Stimulated activated CD8-positive, alpha-beta memory T cell treated with anti-CD3 and anti-CD28 coated beads, Interleukin-4, amount 100 ng/mL, for 24 hours (primary cell): ENCODE data around the gene SHANK1.
"Not testable (repeated sequence)": the region's sequence is repeated elsewhere in the genome, so short reads cannot be mapped to it uniquely, and the experiment has no call there.

Source experiments
- DNase-seq: peaks from one replicate; pipeline ENCODE4 v3.0.0-alpha.2; 2020; ENCODE audit warnings: low read depth

Gene SHANK1

DNA sequence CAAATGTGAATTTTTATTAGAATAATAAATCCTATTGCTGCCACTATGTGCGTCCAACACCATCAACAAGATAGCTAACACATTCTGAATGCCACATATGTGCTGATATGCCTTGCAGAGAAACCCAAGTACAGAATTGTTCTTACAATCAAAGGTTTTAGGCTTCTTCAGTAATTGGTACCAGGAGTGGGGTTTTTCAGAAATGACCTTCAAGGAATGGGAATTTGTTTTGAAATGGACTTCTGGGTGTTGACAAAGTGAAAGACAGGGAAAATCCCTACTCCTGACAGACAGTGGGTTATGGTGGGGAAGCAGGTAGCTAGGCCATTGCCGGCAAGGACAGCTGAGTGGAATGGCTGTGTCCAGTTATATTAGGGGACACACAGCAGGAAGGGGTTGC lies 85.6 kb downstream of the SHANK1 start:
- no peak for DNase-seq

DNA sequence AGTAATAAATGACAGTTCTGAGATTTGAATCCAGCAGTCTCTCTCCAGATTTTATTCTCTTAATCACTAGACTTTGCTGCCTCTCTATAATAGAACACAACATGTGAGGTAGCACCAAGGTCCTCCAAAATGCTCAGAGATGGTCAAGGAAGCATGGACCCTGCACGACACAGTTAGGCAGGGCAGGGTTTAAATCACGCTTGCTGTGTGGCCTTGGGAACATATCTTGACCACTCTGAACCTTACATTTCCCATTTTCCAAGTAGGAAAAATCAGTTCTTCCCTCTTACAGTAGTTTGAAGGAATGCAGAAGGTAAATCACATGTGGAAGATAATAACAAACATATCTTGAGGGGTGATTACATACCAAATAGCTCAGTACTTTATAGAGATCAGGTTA lies 86.2 kb downstream of the SHANK1 start:
- no peak for DNase-seq

DNA sequence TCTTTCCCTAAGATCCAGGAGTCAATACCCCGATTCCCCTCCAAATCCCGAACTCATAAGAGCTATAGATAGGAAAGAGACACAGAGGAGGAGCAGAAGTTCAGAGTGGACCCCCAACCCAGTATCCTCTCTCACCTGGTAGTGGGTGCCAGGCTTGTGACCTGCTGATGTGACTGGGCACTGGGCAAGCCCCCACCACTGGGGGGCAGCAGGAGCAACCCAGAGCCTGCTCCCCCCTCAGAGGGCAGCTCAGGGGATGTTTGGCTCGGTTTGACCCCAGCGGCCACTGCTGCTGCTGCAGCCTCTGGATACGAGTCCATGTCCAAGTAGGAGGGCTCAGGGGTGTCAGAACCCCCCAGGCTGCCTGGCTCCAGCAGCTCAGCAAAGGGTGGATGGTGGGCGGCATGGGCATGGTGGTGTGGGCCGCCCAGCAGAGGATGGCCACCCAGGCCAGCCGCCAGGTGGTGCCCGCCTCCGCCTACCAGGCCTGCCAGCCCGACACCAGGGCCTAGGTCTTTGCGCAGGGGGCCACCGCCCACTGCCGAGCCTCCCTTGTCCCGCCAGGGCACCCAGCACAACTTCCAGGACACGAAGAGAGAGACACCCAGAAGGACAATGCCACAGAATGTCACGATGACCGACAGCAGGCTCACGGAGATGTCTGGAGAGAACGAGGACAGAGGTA lies 87.3 kb downstream of the SHANK1 start:
- no peak for DNase-seq

DNA sequence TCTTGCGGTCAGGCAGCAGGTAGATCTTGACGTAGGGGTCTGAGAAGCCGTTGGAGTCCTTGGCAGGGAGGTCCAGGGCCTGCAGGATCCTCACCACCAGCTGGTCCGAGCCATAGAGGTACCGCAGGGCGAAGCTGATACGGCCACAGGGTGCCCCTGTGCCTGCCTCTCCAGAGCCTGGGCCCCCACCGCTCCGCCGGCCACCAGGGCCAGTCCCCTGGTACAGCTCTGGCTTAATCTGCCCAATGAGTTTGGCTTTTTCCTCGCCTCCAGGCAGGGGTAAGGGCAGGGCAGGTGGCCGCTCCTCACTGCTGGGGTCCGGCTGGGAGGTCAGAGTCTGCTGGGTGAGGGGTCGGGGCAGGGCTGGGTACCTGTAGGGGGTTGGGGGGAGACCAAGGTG lies 89.8 kb downstream of the SHANK1 start:
- no peak for DNase-seq

DNA sequence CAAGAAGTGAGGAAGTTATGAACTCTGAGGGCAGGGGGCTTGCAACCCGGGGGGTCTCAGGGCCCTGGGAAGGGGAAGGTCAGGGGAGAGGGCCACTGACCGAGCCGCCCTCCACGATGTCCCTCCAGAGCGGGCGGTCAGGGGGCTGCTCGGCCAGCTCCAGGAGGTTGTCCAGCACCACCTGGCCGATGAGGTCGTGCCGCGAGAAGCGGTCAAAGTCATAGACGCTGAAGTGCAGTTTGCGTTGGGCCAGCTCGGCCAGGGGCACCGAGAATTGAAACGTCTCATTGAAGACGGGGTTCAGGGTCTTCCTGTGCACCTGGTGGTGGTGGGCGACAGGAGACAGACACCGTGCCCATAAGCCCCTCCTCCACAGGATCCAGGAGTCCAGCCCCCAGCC lies 90.4 kb downstream of the SHANK1 start:
- no peak for DNase-seq

DNA sequence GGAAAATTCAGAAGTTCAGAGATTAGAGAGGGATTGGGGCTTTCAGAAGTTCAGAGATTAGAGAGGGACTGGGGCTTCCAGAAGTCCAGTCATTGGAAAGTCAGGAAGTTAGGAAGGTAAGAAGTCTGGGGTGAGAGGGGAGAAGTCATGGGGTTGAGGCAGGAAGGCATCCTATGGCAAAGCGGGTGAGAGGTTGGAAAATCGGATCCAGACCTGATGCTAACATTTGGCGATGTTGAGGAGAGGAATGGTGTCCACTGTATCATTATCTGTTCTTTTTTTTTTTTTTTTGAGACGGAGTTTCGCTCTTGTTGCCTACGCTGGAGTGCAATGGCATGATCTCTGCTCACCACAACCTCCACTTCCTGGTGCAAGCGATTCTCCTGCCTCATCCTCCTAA lies 91.1 kb downstream of the SHANK1 start:
- DNase-seq: no peak

DNA sequence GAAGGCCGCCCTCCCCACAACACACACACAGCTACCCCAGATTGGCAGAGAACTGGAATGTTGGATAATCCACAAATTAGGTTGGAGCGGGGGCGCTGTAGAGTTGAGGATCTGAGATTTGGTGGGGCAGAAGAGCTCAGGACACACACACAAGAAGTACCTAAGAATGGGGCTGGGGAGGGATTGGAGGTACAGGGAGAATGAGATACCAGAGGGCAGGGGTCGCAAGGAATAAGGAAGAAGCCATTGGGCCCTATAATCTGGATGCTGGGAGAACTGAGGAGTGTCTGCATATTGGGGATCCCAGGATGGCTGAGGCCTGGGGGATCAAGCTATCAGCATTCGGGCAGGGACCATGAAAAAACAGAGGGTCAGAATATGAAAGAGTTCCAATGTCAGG lies 91.5 kb downstream of the SHANK1 start:
- DNase-seq: no peak

DNA sequence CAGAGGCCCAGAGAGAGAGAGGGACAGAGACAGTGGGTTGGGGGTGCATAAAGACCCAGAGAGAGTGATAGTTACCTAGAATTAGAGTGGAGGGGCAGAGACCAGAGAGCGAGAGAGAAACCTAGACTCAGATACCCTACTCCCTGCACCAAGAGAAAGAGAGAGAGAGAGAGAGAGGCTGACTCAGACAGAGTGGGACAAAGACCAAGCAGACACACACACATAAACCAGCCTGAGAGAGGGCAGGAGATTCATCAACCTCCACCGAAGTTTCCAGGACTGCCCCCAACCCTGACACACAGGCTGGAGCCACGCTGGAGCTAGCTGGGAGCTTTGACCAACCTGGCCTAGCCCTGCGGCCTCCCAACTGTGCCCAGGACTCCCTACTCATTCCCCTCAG lies 92.8 kb downstream of the SHANK1 start:
- DNase-seq: no peak

DNA sequence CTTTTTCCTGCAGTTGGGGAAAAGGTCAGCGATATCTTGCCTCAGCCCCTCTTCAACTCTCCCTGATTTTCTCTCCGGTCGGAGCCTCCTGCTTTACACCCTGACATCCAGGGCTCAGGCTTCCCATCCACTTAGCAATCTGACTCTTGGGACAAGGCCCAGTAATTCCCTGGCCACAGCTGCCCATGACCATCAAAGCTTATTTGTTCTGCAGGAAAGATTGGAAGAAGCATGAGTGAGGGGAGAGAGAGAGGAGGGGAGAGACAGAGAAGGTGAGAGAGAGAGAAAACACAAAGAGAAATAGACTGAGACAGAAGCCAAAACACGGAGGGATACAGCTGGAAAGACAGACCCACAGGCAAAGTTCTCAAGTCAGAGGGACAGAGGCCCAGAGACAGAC lies 93.6 kb downstream of the SHANK1 start:
- DNase-seq: no peak

DNA sequence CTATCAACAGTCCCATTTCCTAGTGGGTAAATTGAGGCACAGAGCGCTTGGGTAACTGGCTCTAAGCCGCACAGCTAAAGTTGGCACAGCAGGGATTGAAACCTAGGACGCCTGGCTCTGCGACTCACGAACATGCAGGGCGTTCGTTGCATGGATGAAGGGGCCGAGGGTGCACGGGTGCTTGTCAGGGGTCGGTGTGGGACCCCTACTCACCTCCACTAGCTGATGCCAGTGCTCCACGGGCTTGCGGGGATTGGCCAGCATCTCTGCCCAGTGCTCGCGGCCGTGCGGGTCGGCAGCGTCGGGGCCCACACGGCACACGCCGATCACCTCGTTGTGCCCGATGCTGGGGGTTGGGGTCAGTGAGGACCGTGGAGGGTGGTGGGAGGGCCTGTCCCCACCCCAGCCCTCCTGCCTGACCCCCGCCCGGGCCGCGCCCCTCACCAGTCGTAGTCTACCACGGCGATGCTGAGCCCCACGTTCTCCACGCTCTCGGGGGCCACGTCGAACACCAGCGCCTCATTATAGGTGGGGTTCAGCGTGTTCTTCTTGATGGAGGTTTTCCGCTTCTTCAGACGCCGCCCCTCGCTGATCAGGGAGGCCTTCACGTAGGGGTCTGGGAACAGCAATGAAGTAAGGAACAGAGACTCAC lies 94.5 kb downstream of the SHANK1 start:
- DNase-seq: no peak

DNA sequence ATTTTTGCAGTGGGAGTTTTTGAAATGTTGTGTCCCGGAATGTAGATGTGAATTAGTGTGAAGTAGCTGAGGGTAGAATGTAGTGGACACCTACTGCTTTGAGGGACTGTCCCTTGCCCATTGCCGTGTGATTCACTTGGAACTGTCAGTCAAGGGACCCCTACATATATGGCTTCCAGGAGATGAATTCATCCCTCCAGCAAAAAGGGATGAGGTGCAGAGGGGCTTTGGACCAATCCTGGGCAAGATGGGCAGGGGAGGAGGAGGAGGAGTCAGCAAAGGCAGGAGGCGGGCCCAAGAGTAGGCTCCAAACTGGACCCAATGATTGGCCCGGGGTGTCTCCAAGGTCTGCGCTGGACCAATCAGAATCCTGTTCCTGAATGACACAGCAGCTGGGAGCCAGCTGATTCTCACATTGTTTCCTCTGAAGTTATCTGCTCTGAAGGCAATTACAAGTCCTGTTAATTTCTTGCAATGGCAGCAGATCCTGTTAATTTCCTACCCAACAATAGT lies 99.2 kb downstream of the SHANK1 start:
- DNase-seq: not testable (repeated sequence)

DNA sequence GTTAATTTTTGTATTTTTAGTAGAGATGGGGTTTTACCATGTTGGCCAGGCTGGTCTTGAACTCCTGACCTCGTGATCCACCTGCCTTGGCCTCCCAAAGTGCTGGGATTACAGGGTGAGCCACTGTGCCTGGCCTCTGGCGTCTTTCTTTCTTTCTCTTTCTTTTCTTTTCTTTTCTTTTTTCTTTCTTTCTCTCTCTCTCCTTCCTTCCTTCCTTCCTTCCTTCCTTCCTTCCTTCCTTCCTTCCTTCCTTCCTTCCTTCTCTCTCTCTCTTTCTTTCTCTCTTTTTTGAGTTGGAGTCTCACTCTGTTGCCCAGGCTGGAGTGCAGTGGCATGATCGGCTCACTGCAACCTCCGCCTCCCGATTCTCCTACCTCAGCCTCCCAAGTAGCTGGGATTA lies 100.4 kb downstream of the SHANK1 start:
- not testable (repeated sequence) for DNase-seq

DNA sequence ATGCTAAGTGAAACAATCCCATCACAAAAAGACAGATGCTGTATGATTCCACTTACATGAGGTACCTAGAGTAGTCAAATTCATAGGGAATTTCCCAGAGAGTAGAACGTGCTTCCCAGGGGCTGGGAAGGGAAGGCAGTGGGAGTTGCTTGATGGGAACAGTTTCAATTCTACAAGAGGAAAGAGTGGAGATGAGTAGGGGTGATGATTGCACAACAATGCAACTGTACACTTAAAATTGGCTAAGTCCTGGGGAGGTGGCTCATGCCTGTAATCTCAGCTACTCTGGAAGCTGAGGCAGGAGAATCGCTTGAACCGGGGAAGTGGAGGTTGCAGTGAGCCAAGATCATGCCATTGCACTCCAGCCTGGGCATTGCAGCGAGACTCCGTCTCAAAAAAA lies 101.2 kb downstream of the SHANK1 start:
- not testable (repeated sequence) for DNase-seq

DNA sequence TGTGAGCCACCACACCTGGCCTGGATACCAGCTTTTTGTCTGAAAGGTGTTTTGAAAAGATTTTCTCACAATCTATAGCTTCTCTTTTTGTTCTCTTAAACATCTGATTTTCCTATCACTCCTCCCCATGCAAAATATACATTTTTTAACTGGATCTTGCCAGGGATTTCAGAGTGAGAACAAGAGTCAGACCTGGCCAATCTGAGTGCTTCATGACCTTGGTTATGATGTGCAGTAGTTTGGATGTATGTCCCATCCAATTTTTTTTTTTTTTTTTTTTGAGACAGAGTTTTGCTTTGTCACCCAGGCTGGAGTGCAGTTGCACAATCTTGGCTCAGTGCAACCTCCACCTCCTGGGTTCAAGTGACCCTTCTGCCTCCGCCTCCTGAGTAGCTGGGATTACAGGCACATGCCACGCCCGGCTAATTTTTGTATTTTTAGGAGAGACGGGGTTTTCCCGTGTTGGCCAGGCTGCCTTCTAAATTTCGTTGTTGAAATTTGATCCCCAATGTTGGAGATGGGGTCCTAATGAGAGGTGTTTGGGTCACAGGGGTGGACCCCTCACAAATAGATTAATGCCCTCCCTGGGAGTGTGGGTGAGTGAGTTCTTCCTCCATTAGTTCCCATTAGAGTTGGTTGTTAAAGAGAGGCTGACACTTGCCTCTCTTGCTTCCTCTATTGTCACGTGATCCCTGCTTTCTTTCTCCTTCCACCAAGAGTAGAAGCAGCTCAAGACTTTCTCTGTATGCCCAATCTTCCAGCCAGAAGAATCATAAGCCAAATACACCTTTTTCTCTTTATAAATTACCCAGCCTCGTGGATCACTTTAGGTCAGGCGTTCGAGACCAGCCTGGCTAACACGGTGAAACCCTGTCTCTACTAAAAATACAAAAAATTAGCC lies 106.8 kb downstream of the SHANK1 start:
- not testable (repeated sequence) for DNase-seq
